Left ventricle myocardium superior (tissue), 1 donor: ENCODE data around the gene SDHAF3. TPM values are rescaled to one million over a fixed set of nuclear protein-coding genes. Genes with fewer than 3 reads are reported as not detected.
"Not testable (repeated sequence)": the region's sequence is repeated elsewhere in the genome, so short reads cannot be mapped to it uniquely, and the experiment has no call there.

ENCODE experiments used
- ATAC-seq: fragments of 200-7000 bp; cut with Tn5 transposase; one replicate; pipeline ENCODE4 v1.9.1; 2020; ENCODE audit warnings: mild to moderate bottlenecking, moderate library complexity
- DNase-seq: peaks from one replicate; pipeline ENCODE4 v3.0.0-alpha.2; 2020
- intact Hi-C: fragments of 100-400 bp; cut with micrococcal nuclease; formaldehyde crosslinking; loops from one replicate; pipeline ENCODE4 v1.11.0; 2022
- total RNA-seq: library from RNA; stranded (reverse); fragmentation: NEBNext Ultra II Directional; extraction: Animal tissue kit (Norgen Biotek cat#: 25700); gene quantifications from one replicate; pipeline ENCODE4 v1.2.1, GENCODE V29; 2021
- donor health status: DM: no; HTN: yes; CAD: no; lungs with severe emphysema.

Gene SDHAF3
- total RNA-seq, 1 donor from 2014 or later = 20.3 TPM

DNA sequence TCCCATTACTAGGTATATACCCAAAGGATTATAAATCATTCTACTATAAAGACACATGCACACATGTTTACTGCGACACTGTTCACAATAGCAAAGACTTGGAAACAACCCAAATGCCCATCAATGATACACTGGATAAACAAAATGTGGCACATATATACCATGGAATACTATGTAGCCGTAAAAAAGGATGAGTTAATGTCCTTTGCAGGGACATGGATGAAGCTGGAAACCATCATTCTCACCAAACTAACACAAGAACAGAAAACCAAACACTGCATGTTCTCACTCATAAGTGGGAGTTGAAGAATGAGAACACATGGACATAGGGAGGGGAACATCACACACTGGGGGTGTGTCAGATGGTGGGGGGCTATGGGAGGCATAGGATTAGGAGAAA lies 78.7 kb downstream of the SDHAF3 start:
- intact Hi-C loops, ATAC-seq, DNase-seq: not testable (repeated sequence)

DNA sequence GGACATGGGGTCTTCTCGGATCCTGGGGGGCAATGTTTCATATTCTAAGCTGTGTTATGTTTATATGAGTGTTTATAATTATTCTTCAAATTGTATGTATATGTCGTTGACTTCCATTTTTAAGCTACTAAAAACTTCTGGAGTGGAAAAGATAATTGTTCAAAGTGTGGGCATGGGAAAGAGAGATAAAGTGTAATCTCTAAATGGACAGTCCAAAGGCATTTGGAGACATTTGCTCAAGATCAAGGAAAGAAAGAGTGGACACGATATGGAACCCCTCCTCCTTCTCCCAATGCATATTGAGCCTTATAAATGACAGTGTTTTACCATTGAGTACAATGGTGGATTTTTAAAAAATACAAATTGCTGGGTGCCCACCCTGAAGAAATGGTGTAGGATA lies 81.1 kb downstream of the SDHAF3 start:
- intact Hi-C loops = no loop called here
- ATAC-seq (no peak), DNase-seq (no peak)

DNA sequence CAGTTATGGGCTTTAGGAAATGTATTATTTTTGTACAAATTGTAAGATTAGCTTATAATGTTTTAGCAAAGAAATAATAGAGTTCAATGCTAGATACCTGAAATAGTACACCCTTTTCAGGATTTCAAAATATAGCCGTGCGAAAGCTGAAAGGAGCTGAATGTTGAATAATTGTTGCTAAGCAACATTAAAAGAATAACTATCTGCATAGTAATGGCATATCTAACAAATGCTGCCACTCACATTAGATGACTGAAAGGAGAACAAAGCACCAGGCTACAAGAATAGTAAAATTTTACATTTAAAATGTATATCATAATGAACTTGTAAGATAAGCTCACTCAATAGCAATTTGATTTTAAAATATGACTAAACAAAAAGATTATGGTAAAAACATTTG lies 82.5 kb downstream of the SDHAF3 start:
- ATAC-seq (no peak), DNase-seq (no peak)
- intact Hi-C loops = no loop called here

DNA sequence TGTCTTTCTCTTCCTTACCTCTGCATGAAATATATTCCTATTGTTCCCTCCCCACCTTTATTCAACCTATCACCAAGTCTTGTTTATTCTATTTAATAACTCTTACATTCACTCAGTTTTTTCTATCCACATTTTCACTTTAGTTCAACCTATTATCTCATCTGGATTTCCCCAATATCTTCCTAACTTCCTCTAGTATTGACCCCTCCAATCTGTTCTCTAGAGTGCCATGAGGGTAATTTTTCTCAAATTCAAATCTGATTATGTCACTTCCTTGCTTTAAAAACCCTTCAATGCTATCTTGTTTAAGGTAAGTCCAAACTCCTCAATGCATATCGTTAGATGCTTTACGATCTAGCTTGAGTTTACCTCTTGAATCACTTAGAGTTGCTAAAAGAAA lies 86.5 kb downstream of the SDHAF3 start:
- intact Hi-C loops = no loop called here
- DNase-seq = no peak
- no peak for ATAC-seq

DNA sequence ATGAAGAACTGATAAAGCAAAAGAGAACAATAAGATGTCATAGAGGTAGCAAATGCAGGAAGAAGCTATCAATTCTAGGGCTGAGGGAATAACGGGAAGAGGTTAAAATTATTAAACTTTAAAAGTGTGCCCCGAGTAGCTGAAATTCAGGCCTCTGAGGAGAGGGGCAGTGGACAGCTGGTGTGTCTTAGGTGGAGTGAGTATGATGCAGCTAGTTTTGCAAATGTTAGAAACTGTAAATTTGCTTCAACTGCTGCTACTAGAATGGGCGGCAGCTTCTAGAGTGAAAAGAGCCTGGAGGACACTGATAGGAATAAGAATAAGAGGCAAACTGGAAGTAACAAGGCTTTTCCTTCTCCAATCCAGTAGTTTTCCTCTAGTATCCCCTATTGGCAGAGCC lies 87.3 kb downstream of the SDHAF3 start:
- intact Hi-C loops = no loop called here
- no peak for ATAC-seq
- no peak for DNase-seq

DNA sequence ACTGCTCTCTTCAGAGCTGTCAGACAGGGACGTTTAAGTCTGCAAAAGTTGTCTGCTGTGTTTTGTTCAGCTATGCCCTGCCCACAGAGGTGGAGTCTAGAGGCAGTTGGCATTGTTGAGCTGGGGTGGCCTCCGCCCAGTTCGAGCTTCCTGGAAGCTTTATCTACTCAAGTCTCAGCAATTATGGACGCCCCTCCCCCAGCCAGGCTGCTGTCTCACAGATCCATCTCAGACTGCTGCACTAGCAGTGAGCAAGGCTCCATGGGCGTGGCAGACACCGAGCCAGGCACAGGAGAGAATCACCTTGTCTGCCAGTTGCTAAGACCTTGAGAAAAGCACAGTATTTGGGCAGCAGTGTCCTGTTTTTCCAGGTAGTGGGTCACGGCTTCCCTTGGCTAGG lies 98.1 kb downstream of the SDHAF3 start:
- ATAC-seq (no peak), DNase-seq (no peak)
- intact Hi-C loops = no loop called here

DNA sequence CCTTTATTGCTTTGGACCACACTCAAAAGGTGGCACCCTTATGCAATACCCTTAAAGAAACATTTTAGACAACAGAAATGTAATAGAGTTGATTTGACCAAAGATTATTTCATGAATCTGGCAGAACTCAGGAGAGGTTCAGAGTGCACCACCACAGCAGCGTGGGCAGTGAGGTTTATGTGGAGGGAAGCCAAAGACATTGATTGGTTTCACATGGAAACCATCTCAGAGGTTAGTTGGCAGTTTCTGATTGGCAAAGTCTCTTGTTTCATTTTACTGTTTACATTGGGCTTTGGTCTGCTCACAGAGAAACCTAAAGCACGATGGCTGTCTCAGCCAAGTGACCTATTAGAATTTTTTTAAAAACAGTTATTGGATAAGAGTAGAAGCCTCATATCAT lies 101.3 kb downstream of the SDHAF3 start:
- no peak for DNase-seq
- intact Hi-C loops = no loop called here
- ATAC-seq = no peak

DNA sequence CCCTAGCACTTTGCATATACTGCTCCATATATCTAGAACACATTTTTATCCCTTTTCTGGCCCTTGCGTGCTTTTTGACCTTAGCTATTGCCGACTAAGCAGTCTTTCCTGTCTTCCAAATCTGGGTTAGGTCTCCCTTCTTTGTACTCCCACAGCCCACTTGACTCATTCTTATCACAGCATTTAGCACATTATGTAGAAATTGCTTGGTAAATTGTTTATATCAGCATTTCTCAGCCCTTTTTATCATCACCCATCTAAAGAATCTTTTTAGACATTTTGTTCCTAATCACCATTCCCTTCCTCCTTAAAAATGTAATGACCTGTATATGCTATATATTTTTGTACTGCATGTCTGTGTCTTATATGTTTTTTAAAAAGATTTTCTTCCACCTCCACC lies 101.7 kb downstream of the SDHAF3 start:
- intact Hi-C loops = no loop called here
- ATAC-seq (no peak), DNase-seq (no peak)

DNA sequence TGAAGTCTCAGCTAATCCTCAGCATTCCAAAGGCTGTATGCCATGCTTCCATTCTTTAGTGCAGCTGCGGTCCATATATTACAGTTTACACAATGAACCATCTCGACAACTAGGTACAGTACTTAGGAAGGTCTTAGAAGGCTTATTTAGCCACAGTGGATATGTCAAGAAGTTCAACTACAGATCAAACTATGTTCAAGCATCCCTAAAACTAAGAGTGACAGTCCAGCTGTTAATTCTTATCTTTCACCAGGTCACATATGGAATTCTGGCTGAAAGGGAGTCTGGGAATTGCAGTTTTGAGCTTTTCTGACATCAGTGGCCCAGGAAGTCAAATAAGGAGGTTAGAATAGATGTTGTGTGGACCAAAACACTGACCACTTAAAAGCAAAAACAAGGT lies 106.8 kb downstream of the SDHAF3 start:
- intact Hi-C loops = no loop called here
- DNase-seq (no peak), ATAC-seq (no peak)

DNA sequence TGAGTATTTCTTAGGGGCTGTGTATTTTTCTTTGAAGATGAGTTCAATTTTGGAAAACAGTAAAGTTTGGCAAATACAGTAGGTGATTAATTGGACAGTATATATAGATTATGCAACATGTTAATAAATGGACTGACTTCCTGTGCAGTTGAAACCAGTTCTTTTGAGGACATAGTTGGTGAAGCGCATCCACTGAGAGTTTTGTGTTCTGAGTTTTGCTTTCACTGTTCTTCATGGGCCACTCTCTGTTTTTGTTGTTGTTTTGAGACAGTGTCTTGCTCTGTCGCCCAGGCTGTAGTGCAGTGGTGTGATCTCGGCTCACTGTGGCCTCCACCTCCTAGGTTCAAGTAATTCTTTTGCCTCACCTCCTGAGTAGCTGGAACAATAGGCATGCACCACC lies 109.0 kb downstream of the SDHAF3 start:
- ATAC-seq (no peak), DNase-seq (no peak)
- intact Hi-C loops = no loop called here

Other genes with a start within 250 kb of the SDHAF3 start
- not detected for gene DLX6, start 112.1 kb upstream of the SDHAF3 start, total RNA-seq
- not detected for gene DLX5, start 92.9 kb upstream of the SDHAF3 start, total RNA-seq